Stimulated activated CD4-positive, alpha-beta T cell treated with anti-CD3 and anti-CD28 coated beads, Interleukin-2, amount 100 ng/mL, for 48 hours (primary cell): ENCODE data around the gene TRIM27.
"Not testable (repeated sequence)": the region's sequence is repeated elsewhere in the genome, so short reads cannot be mapped to it uniquely, and the experiment has no call there.

ENCODE experiments used
- DNase-seq, 2 donors: peaks; one replicate each; pipeline ENCODE4 v3.0.0-alpha.2; 2020

Gene TRIM27

GRCh38 chr6:28941684-28942448, 18.1 kb upstream of the TRIM27 start:
- no peak for DNase-seq

GRCh38 chr6:28940858-28941683, 17.3 kb upstream of the TRIM27 start:
- peak; percentile 81 to 84 for DNase-seq

- peak in 1 of 2 donors; percentile 43 for DNase-seq
These were observed 16.6 kb upstream of the TRIM27 start for GRCh38 chr6:28940294-28940857.

GRCh38 chr6:28933069-28933468, 9.3 kb upstream of the TRIM27 start:
- no peak for DNase-seq

- no peak for DNase-seq
These were observed 6.3 kb upstream of the TRIM27 start for GRCh38 chr6:28929887-28930620.

GRCh38 chr6:28929339-28929738, 5.6 kb upstream of the TRIM27 start:
- not testable (repeated sequence) for DNase-seq

GRCh38 chr6:28927846-28928245, 4.1 kb upstream of the TRIM27 start:
- no peak for DNase-seq

- peak in 1 of 2 donors; percentile 11 for DNase-seq
These were observed 916 bp downstream of the TRIM27 start for GRCh38 chr6:28922821-28923317.

GRCh38 chr6:28922004-28922820, 1.6 kb downstream of the TRIM27 start:
- DNase-seq = no peak

- no peak for DNase-seq
These were observed 3.5 kb downstream of the TRIM27 start for GRCh38 chr6:28920281-28920680.

GRCh38 chr6:28914941-28915340, 8.8 kb downstream of the TRIM27 start:
- no peak for DNase-seq

GRCh38 chr6:28910901-28911690, 12.7 kb downstream of the TRIM27 start:
- DNase-seq = no peak

- DNase-seq = no peak
These were observed 16.4 kb downstream of the TRIM27 start for GRCh38 chr6:28907394-28907793.

- DNase-seq = no peak
These were observed 17.1 kb downstream of the TRIM27 start for GRCh38 chr6:28906669-28907068.

- DNase-seq = no peak
These were observed 20.1 kb downstream of the TRIM27 start for GRCh38 chr6:28903686-28904085.

- DNase-seq = no peak
These were observed 22.0 kb downstream of the TRIM27 start for GRCh38 chr6:28901831-28902230.

- no peak for DNase-seq
These were observed 23.1 kb downstream of the TRIM27 start for GRCh38 chr6:28900577-28901256.

- DNase-seq = no peak
These were observed 25.1 kb downstream of the TRIM27 start for GRCh38 chr6:28898710-28898965.

GRCh38 chr6:28897369-28897745, 26.4 kb downstream of the TRIM27 start:
- no peak for DNase-seq

GRCh38 chr6:28896505-28897368, 27.0 kb downstream of the TRIM27 start:
- DNase-seq = peak; percentile 16 to 28
